Karpas-422 (cell line): Measurements from ENCODE around the gene SH2D1B. TPM values are rescaled to one million over a fixed set of nuclear protein-coding genes. Genes with fewer than 3 reads are reported as not detected.
"Not testable (repeated sequence)": the region's sequence is repeated elsewhere in the genome, so short reads cannot be mapped to it uniquely, and the experiment has no call there.

ENCODE experiments used
- DNase-seq: peaks from one replicate; pipeline ENCODE4 v3.0.0-alpha.2; 2015
- H2AFZ ChIP-seq: fragments of 200-600 bp; sonication (generic); 2 replicates; pipeline ENCODE4 v1.6.1; 2014; ENCODE audit warnings: antibody characterized with exemption, low read length, mixed read lengths
- H3K27ac ChIP-seq: fragments of 200-600 bp; sonication (generic); 2 replicates; pipeline ENCODE4 v1.5.1; 2014; ENCODE audit warnings: mild to moderate bottlenecking, low read length, moderate library complexity
- H3K27me3 ChIP-seq: fragments of 200-600 bp; sonication (generic); 2 replicates; pipeline ENCODE4 v1.6.1; 2014; ENCODE audit warnings: low read length, mixed read lengths
- H3K36me3 ChIP-seq: fragments of 200-600 bp; sonication (generic); 2 replicates; pipeline ENCODE4 v1.6.1; 2014; ENCODE audit warnings: low read length, mixed read lengths; ENCODE audit not compliant: insufficient read depth
- H3K4me1 ChIP-seq: fragments of 200-600 bp; sonication (generic); 2 replicates; pipeline ENCODE4 v1.6.1; 2014; ENCODE audit warnings: mild to moderate bottlenecking, low read length, mixed read lengths
- H3K4me2 ChIP-seq: fragments of 200-600 bp; sonication (generic); 2 replicates; pipeline ENCODE4 v1.6.1; 2014; ENCODE audit warnings: low read length, low read depth, mild to moderate bottlenecking; ENCODE audit not compliant: poor library complexity, severe bottlenecking
- H3K4me3 ChIP-seq: fragments of 200-600 bp; sonication (generic); 2 replicates; pipeline ENCODE4 v1.5.1; 2014; ENCODE audit warnings: mild to moderate bottlenecking, antibody characterized with exemption, low read length, mixed read lengths
- H3K79me2 ChIP-seq: fragments of 200-600 bp; sonication (generic); 2 replicates; pipeline ENCODE4 v1.6.1; 2014; ENCODE audit warnings: mild to moderate bottlenecking, low read length, mixed read lengths
- H3K9ac ChIP-seq: fragments of 200-600 bp; sonication (generic); 2 replicates; pipeline ENCODE4 v1.6.0; 2014; ENCODE audit warnings: low read length
- H3K9me2 ChIP-seq: fragments of 200-600 bp; sonication (generic), shearing (Covaris generic); replicated peaks from 2 replicates; pipeline ENCODE4 v1.6.0; 2014; ENCODE audit warnings: mild to moderate bottlenecking, low read length, moderate library complexity; ENCODE audit not compliant: insufficient read depth
- H3K9me3 ChIP-seq: fragments of 300-700, 200-600 bp; sonication (generic); 2 replicates; pipeline ENCODE4 v1.6.1; 2014; ENCODE audit warnings: low read length, mixed read lengths
- H4K20me1 ChIP-seq: fragments of 200-600 bp; sonication (generic); 2 replicates; pipeline ENCODE4 v1.6.1; 2014; ENCODE audit warnings: mild to moderate bottlenecking, antibody characterized with exemption, low read length, low read depth; ENCODE audit not compliant: insufficient read depth
- total RNA-seq: library from RNA; depleted of rRNA; stranded (reverse); fragments of >200 nt; shearing (Covaris generic); gene quantifications from 2 replicates; pipeline ENCODE4 v1.2.3, GENCODE V29; 2014; ENCODE audit warnings: low replicate concordance; rRNA removed

Gene SH2D1B, protein sequence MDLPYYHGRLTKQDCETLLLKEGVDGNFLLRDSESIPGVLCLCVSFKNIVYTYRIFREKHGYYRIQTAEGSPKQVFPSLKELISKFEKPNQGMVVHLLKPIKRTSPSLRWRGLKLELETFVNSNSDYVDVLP
- total RNA-seq, result not detected in 2 replicates

DNA sequence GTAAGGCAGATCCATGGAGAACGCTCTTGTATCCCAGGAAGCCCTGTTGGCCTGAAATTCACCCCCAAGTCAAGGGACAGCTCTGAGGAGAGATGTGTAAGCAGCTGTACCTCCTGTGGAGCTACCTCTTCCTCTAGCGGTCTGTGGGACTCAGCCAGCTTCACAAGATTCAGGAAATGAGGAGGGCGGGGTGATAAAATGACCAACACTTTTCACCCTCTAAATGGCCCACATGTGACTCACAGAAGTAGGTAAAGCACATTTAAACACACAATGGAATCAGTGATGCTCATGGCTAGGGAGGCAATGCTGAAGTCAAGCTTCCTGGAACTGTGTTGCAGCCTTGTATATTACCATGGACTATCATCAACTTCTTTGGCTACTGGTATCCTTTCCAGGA, at the start of gene SH2D1B:
Gene SH2D1B, minus strand, starts transcription at position 135 of the 400 bp plus-strand sequence. Its CDS starts 120 bp downstream, at position 15.
- no peak within 1 kb of the TSS for H3K9ac ChIP-seq
- H2AFZ ChIP-seq, result no peak within 1 kb of the TSS
- no peak for DNase-seq

DNA sequence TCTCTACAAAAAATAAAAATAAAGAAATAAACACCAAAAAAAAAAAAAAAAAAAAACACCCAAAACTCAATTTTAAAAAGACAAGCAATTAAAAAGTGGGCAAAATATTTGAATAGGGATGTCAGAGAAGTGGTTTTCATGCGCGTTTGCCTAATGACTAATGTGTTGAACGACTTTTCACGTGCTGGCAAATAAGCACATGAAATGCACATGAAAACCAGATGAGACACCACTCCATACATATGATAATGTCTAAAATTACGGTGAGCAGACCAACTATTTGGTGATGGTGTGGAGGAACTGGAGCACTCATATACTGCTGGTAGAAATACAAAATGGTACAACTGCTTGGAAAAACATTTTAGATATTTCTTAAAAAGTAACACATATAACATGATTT, 46.3 kb upstream of the SH2D1B start:
- Histone ChIP-seq H3K36me3 (no peaks in the 10 kb centered on the region), H3K4me1 (no peaks in the 10 kb centered on the region), H3K79me2 (no peaks in the 10 kb centered on the region), H2AFZ (no peak overlapping the region), H4K20me1 (no peaks in the 10 kb centered on the region), H3K27me3 (no peaks in the 10 kb centered on the region), H3K9ac (no peak overlapping the region), H3K9me3 (no peaks in the 10 kb centered on the region), H3K4me2 (no peak overlapping the region), H3K4me3 (no peak overlapping the region), H3K27ac (no peak overlapping the region), H3K9me2 (no peaks in the 10 kb centered on the region)
- DNase-seq, result no peak

More for the DNA sequence above, at the start of gene SH2D1B:
- Histone ChIP-seq H3K36me3 (no peaks in the 10 kb centered on the region), H3K4me1 (no peaks in the 10 kb centered on the region), H3K27me3 (no peaks in the 10 kb centered on the region), H3K79me2 (no peaks in the 10 kb centered on the region), H4K20me1 (no peaks in the 10 kb centered on the region), H3K27ac (no peak within 1 kb of the TSS), H3K9me2 (no peaks in the 10 kb centered on the region), H3K9me3 (no peaks in the 10 kb centered on the region), H3K4me2 (no peak within 1 kb of the TSS), H3K4me3 (no peak within 1 kb of the TSS)

DNA sequence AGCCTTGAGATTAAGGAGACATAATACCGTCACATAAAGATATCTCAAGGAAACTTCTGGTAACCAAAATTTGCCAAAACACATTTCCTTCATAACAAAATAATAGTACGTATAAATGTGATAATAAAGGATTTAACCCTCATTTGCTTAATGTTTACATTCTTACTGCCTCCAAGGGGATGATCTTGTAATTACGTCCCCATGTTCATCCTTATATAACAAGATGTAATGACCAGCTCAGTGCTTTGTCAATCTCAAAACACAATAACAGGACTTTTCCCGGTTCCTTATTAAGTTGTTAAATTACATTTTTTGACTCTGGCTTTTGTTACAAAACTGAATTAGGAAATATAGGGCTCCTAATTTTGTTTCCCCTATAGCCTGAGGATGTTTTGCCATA, 44.4 kb upstream of the SH2D1B start:
- Histone ChIP-seq H3K9ac (no peak overlapping the region), H3K4me1 (no peaks in the 10 kb centered on the region), H3K4me3 (no peak overlapping the region), H3K9me2 (no peaks in the 10 kb centered on the region), H3K27ac (no peak overlapping the region), H3K36me3 (no peaks in the 10 kb centered on the region), H3K4me2 (no peak overlapping the region), H4K20me1 (no peaks in the 10 kb centered on the region), H3K9me3 (no peaks in the 10 kb centered on the region), H2AFZ (no peak overlapping the region), H3K27me3 (no peaks in the 10 kb centered on the region), H3K79me2 (no peaks in the 10 kb centered on the region)
- DNase-seq, result no peak

DNA sequence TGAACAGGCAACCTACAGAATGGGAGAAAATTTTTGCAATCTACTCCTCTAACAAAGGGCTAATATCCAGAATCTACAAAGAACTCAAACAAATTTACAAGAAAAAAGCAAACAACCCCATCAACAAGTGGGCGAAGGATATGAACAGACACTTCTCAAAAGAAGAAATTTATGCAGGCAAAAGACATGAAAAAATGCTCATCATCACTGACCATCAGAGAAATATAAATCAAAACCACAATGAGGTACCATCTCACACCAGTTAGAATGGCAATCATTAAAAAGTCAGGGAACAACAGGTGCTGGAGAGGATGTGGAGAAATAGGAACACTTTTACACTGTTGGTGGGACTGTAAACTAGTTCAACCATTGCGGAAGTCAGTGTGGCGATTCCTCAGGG, 42.4 kb upstream of the SH2D1B start:
- not testable (repeated sequence) for H3K79me2 ChIP-seq, H3K4me3 ChIP-seq, H3K27me3 ChIP-seq, H4K20me1 ChIP-seq, H3K9ac ChIP-seq, H3K4me1 ChIP-seq, H3K9me2 ChIP-seq, H3K9me3 ChIP-seq, H2AFZ ChIP-seq, H3K4me2 ChIP-seq, DNase-seq, H3K27ac ChIP-seq, H3K36me3 ChIP-seq

DNA sequence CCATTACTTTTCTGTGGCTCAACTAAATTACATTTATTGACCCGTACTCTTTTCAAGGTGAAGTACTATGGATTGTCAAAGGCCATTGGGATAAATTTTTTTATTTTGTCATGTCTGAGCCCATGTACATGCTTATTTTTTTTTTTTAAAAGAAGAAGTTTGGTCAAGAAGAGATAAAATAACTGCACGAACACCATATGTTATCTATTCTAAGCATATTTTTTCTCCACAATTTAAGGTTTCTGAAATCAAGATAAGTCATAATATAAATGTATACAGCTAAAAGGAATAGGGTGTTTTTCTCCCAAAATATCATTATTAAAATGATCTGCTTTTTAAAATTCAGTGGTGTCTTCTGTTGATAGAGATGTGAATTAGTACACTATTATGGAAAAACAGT, 35.0 kb upstream of the SH2D1B start:
- H3K4me1 ChIP-seq, result no peaks in the 10 kb centered on the region
- H3K27ac ChIP-seq, result no peak overlapping the region
- H3K36me3 ChIP-seq, result no peaks in the 10 kb centered on the region
- H3K4me2 ChIP-seq, result no peak overlapping the region
- H3K79me2 ChIP-seq, result no peaks in the 10 kb centered on the region
- H3K9me2 ChIP-seq, result no peaks in the 10 kb centered on the region
- H3K4me3 ChIP-seq, result no peak overlapping the region
- H2AFZ ChIP-seq, result no peak overlapping the region
- H3K9ac ChIP-seq, result no peak overlapping the region
- no peak for DNase-seq
- no peaks in the 10 kb centered on the region for H3K9me3 ChIP-seq
- no peaks in the 10 kb centered on the region for H4K20me1 ChIP-seq
- H3K27me3 ChIP-seq, result peaks cover 2% of the 10 kb centered on the region; the same call in 1 of the 2 replicates

DNA sequence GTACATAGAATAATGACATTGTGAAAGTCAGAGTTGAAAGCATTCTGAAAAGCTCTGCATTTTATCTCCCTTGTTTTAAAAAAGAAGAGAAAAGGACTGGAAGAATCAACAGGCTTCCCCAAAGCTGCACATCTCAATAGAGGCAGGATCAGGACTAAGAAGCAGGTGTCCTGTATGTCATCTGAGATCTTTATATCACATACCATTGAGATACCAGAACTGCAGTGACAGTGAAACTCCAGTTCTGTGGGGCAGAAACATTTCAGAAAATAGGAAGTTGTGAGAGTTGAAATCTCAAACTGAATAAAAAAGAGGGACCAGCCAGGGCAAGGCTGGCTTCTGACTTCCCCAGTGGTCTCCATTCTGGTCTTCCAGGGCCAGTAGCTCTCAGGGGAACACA, 33.0 kb upstream of the SH2D1B start:
- H3K27me3 ChIP-seq, result peaks cover 2% of the 10 kb centered on the region; the same call in 1 of the 2 replicates
- H2AFZ ChIP-seq, result no peak overlapping the region
- no peaks in the 10 kb centered on the region for H4K20me1 ChIP-seq
- no peak overlapping the region for H3K27ac ChIP-seq
- H3K9ac ChIP-seq, result no peak overlapping the region
- no peak overlapping the region for H3K4me3 ChIP-seq
- H3K36me3 ChIP-seq, result no peaks in the 10 kb centered on the region
- no peaks in the 10 kb centered on the region for H3K79me2 ChIP-seq
- DNase-seq, result no peak
- H3K4me2 ChIP-seq, result no peak overlapping the region
- H3K4me1 ChIP-seq, result no peaks in the 10 kb centered on the region
- H3K9me2 ChIP-seq, result no peaks in the 10 kb centered on the region
- no peaks in the 10 kb centered on the region for H3K9me3 ChIP-seq

DNA sequence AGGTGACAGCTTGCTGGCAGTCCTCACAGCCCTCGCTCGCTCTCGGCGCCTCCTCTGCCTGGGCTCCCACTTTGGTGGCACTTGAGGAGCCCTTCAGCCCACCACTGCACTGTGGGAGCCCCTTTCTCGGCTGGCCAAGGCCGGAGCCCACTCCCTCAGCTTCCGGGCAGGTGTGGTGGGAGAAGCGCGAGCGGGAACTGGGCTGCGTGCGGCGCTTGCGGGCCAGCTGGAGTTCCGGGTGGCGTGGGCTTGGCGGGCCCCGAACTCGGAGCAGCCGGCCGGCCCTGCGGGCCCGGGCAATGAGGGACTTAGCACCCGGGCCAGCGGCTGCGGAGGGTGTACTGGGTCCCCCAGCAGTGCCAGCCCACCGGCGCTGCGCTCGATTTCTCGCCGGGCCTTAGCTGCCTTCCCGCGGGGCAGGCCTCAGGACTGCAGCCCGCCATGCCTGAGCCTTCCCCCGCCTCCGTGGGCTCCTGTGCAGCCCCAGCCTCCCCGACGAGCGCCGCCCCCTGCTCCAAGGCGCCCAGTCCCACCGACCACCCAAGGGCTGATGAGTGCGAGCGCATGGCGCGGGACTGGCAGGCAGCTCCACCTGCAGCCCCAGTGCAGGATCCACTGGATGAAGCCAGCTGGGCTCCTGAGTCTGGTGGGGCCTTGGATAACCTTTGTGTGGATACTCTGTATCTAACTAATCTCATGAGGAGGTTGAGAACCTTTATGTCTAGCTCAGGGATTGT, 21.2 kb upstream of the SH2D1B start:
- not testable (repeated sequence) for H3K4me3 ChIP-seq, H3K27ac ChIP-seq, DNase-seq, H4K20me1 ChIP-seq, H3K79me2 ChIP-seq, H3K36me3 ChIP-seq, H2AFZ ChIP-seq, H3K9ac ChIP-seq, H3K4me2 ChIP-seq, H3K4me1 ChIP-seq, H3K9me2 ChIP-seq, H3K9me3 ChIP-seq, H3K27me3 ChIP-seq

DNA sequence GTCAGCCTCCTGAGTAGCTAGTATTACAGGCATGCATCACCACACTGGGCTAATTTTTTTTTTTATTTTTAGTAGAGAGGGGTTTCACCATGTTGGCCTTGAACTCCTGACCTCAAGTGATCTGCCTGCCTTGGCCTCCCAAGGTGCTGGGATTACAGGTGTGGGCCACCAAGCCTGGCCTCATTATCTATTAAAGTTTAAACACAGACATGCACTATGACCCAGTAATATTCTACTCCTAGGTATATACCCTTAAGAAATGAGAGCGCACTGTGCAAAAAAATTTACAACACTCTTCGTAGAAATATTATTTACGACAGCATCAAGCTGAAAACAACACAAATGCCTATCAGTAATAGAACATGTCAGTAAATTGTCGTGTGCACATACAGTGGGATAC, 18.6 kb upstream of the SH2D1B start:
- Histone ChIP-seq H3K27me3 (no peaks in the 10 kb centered on the region), H3K79me2 (no peaks in the 10 kb centered on the region), H3K36me3 (no peaks in the 10 kb centered on the region), H3K4me3 (no peak overlapping the region), H3K27ac (no peak overlapping the region), H3K4me2 (no peak overlapping the region), H3K9ac (no peak overlapping the region), H3K9me3 (no peaks in the 10 kb centered on the region), H4K20me1 (no peaks in the 10 kb centered on the region), H3K4me1 (no peaks in the 10 kb centered on the region), H3K9me2 (no peaks in the 10 kb centered on the region), H2AFZ (no peak overlapping the region)
- no peak for DNase-seq
